HFF-Myc (cell line): ENCODE results near the gene CFAP251.

ENCODE experiments used
- DNase-seq: peaks from one replicate; pipeline ENCODE4 v3.0.0-alpha.2; 2011; ENCODE audit warnings: low read depth; ENCODE audit errors: extremely low read depth
- H3K4me3 ChIP-seq: replicated peaks from 2 replicates; pipeline ENCODE4 v1.5.1; 2011; ENCODE audit warnings: low read depth, mild to moderate bottlenecking, control low read depth, low read length
- CTCF ChIP-seq: IDR thresholded peaks from 2 replicates; pipeline ENCODE4 v1.5.1; 2012; ENCODE audit warnings: mild to moderate bottlenecking, low read depth, low read length, control low read depth; ENCODE audit errors: missing control alignments

Gene CFAP251

GRCh38 chr12:122014781-122015180 lies 96.4 kb downstream of the CFAP251 start:
- no peak for DNase-seq
- H3K4me3 ChIP-seq, result no peak overlapping the region
- no peak for TF ChIP-seq CTCF

DNA sequence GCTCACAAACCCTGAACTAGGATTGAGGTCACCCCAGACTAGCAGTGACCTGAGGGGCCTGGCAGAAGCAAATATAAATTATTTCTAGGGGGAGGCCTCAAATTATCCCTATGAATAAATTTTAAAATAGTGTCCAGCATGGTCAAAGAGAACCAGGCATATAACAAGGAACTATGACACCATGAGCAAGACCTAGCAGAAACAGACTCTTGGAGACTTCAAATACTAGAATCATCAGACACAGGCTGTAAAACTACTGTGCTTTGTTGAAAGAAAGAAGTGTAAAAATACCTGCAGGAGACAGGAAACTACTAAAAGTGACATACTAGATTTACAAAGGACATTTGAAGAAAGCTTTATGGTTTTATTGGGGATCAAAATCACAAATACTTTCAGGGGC lies 100.1 kb downstream of the CFAP251 start:
- TF ChIP-seq CTCF, result no peak
- no peak overlapping the region for H3K4me3 ChIP-seq
- no peak for DNase-seq

DNA sequence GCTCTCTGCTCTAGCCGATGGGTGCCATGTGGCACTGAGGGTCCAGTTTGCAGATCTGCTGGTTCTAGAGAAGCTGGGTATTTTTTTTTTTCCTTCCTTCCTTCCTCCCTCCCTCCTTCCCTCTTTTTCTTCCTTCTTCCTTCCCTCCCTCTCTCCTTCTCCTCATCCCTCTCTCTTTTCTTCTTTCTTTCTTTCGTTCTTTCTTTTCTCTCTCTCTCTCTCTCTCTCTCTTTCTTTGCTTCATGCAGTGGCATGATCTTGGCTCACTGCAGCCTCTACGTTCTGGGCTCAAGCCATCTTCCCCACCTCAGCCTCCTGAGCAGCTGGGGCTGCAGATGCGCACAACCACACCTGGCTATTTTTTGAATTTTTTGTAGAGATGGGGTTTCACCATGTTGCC lies 100.5 kb downstream of the CFAP251 start:
- TF ChIP-seq CTCF, result no peak
- DNase-seq, result no peak
- H3K4me3 ChIP-seq, result no peak overlapping the region

DNA sequence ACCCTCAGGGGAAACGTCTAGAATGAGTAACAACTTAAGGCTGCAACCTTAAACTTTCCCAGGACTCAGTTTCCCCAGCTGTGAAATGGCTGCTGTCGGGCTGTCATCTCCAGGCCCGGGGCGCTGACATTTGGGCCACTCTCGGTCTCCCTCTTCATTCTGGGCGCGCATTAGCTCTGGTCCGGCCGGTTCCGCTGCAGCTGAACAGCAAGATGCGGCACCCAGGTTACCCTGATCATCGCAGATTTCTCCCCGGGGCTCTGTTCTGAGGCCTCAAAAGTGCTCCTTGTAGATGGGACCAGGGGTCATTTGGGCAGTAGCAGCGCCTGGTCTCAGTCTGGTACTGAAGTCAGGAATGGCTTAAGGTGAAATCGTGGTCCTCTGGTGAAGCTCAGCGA lies 102.4 kb downstream of the CFAP251 start:
- DNase-seq, result no peak
- TF ChIP-seq CTCF, result no peak
- H3K4me3 ChIP-seq, result peak overlapping the region; percentile 53

DNA sequence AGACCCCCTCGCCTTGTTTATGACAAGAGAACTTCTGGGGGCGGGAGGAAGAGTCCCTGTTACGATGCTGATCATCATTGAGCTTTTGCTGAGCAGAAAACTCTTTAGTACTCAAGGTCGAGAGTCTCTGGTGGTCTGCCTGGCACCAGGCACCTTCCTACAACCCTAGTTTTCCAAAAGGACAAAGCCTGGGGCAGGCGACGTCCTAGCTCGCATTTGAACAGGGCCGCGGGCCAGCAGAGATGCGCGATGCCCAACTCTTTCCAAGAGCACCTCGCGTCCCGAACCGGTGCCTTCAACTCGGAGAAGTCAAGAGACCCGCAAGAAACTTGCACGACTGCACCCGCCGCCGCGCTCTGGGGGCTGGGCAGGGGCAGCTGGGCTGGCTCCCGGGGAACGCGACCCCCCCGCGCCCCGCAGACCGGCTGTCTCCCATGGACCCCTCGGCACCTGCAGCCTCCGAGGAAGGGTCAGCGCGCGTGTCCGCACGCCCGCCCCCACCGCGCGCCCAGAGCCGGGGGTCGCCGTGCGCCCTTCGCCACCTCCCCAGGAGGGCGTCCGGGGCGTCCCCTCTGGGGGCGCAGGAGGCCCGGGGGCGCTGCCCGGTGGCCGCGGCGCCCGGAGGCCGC lies 102.9 kb downstream of the CFAP251 start:
- DNase-seq, result no peak
- no peak for TF ChIP-seq CTCF
- H3K4me3 ChIP-seq, result peak overlapping the region; percentile 53

- TF ChIP-seq CTCF, result no peak
- DNase-seq, result no peak
- peak within 1 kb of the TSS; percentile 62 for H3K4me3 ChIP-seq
These were observed 103.5 kb downstream of the CFAP251 start, which contains the start of gene BCL7A for GRCh38 chr12:122021822-122022392. Gene BCL7A, plus strand, starts transcription at chr12:122021884. Its CDS starts 208 bp downstream, at chr12:122022092.
